ENCODE results near the gene SGF29.
"Not testable (repeated sequence)": the region's sequence is repeated elsewhere in the genome, so short reads cannot be mapped to it uniquely, and the experiment has no call there.

Gene SGF29

DNA sequence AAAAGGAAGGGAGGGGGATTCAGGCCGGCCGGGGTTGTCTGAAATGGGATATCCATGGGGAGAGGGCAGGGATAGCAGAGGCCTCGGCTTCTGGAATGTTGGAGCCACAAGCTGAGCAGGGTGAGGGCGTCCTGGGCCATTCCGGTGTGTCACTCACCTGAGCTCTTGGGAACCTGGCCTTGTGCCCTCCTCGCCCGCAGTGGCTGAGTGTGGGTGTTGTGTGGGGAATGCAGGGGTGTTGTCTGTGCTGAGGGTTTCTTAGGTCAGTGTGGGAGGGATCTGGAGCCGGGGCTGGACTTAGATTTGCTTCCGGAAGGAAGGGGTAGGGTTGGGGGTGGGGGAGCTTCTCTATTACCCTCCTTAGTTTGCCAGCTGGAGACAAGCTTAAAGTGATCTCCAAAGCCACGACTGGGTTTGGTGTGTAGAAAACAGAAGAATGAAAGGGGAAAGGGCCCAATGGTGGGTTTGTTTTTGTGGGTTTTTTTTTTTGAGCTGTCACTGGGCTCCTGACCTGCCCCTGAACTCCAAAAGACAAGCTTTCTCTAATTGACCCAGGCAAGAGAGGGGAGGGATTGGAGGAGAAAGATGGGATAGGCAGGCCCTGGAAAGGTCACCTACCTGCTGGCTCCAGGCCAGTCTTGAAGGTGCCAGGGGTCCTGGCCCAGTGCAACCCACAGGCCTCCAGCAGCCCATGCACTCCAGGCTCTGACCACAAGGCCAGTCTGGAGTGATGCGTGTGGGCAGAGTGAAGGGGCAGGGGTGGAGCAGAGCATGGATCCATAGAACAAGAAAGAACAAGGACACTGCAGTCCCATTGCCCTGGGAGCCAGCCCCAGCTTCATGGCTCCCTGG, 43.3 kb downstream of the SGF29 start, which contains the start of gene SULT1A2:
Gene SULT1A2, minus strand, starts transcription at position 211 of the 852 bp plus-strand sequence. CDS start 1,120 bp downstream, outside the sequence.
- DNase-seq, result no peak

DNA sequence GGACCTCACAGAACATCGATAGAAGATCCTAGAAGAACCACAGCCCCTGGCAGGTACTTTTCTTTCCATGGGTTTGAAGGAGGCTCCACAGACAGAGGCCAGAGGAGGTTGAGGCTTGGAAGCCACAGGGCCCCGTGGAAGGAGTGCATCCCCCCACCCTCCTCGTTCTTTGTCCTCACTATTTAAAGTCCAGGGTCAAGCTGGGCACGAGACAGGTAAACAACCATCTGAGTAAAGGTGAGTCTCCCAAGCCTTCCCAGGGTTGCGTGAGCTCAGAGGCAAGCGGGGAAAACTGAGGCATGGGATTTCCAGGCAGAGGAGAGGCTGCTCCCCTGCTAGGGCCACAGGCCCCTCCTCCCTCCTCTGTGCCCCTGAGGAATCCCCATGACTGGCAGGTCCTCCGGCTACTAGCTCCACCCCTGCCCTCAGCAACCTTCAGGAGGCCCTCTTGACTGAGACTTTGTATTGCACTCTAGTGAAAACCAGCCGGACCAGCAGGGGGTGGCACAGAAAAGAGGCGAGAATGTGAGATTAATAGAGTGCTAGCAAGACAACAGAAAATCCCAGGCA, 44.1 kb downstream of the SGF29 start:
- no peak for DNase-seq

GRCh38 chr16:28599377-28600285, 45.9 kb downstream of the SGF29 start:
- DNase-seq, result not testable (repeated sequence)

DNA sequence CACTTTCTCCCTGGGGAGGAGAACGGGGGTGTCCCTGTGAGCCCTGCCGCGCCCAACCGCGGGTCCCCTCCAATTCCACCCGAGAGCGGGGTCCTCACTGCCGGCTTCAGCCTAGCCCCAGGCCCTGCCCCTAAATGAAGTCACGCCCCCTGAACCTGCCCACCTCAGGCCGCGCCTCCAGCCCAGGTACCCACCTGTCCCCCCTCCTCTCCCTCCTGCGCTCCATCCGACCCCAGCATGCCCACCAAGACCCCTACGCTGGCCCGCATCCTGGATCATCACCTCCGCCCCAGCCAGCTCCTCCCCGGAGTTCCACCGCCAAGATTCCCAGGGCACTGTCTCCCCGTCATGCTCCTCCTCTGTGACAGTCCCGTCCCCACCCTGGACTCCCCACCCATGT, 47.2 kb downstream of the SGF29 start:
- DNase-seq, result not testable (repeated sequence)

DNA sequence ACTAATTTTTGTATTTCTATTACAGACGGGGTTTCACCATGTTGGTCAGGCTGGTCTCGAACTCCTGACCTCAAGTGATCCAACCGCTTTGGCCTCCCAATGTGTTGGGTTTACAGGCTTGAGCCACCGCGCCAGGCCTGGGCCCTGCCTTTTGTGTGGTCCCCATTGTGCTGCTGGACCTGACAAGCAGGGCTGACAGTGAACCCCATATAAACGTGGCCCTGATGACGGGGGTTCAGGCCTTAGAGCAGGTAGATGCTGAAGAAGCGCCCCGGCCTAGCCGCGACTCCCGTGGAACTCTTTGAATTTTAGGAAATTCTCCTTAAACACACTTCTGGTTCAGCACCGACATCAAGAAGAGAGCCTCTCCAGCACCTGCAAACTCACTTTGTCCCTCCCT, 47.9 kb downstream of the SGF29 start:
- DNase-seq, result not testable (repeated sequence)

DNA sequence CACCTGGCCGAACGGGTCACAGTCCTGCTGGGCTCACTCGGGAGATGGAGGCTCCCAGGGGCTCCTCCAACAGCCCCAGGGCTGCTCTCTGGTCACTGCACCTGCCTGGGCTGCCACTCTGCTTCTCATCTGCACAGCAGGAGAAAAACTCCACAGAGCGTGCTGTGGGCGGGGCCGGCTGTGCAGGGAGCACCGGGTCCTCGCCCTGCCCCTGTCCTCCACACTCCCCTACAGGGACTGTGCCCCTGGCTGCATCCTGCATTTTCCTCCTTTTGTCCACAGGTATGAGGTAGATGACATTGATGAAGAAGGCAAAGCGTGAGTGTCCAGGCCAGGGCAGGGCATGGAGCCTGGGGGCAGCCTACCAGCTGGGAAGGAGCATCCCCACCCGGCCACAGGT, 48.3 kb downstream of the SGF29 start:
- not testable (repeated sequence) for DNase-seq

DNA sequence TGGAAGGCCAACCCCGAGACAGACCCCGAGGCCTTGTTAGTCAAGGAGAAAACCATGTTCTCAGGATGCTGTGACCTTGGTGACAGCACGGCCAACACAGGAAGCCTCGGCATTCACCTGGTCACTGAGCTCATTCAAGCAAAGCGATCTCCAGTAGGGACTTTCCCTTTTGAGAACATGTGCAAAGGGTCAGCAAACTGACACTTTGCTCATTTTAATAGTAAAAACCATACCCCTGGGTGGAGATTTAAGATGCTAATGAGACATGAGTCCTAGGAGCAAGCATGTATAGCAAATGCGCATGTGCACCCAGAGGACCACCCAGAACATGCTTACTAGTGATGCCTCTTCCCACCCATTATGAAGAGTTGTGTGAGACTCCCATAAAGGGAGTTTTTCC, 48.8 kb downstream of the SGF29 start:
- DNase-seq, result no peak

GRCh38 chr16:28603381-28604185, 49.9 kb downstream of the SGF29 start:
- no peak for DNase-seq

DNA sequence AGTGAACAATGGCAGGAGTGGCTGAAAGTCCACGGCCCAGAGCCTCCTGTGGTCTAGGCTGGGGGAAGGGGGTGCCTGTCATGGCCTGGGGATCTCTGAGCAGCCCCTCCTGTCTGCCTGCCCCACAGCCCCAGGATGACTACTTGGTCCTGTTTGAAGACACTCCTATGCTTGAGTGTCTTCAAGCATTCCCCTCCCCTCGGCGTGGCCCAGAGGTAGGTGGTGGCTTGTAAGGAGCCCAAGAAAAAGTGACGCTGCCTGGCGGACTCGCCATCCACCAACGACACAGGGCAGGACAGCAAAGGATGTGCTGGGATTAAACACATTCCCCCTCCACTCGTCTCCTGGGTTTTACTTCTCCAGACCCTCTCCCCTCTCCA, 50.5 kb downstream of the SGF29 start:
- no peak for DNase-seq

DNA sequence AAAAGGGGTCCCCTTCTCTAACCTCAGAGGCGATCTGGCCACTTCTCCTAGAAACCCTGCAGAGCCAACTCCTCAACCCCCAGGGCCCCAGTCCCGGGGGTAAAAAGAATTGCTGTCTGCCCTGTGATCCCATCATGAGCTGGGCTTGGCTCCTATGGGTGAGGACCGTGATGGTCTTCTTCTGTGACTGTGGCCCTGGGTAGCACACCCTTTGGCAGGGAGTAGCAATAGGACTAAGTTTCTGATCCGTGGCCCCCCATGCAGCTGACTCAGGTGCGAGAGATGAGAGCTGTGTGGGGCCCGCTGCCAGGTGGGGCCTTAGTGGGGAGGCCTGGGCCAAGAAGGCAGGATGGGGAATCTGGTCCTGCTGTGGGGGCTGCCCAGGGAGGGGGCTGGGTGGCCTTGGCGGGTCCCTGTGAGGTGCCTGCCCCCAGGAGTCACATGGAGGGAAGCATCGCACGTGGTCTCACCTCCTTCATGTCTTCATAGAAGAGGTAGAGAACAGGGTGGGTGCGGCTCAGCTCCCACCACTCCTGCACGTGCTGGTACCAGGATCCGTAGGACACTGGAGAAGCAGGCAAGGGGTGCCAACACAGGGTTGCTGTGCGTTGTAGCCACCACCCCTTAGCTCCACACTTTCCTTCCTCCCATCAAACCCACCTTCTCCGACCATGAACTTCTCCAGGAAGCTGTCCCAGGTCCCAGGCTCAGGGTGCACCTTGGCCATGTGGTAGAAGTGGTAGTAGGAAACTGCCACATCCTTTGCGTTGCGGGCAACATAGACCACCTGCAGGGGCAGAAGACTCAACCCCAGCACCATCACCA, 52.8 kb downstream of the SGF29 start:
- no peak for DNase-seq

- no peak for DNase-seq
Observed at GRCh38 chr16:28607116-28607623, 53.5 kb downstream of the SGF29 start.

DNA sequence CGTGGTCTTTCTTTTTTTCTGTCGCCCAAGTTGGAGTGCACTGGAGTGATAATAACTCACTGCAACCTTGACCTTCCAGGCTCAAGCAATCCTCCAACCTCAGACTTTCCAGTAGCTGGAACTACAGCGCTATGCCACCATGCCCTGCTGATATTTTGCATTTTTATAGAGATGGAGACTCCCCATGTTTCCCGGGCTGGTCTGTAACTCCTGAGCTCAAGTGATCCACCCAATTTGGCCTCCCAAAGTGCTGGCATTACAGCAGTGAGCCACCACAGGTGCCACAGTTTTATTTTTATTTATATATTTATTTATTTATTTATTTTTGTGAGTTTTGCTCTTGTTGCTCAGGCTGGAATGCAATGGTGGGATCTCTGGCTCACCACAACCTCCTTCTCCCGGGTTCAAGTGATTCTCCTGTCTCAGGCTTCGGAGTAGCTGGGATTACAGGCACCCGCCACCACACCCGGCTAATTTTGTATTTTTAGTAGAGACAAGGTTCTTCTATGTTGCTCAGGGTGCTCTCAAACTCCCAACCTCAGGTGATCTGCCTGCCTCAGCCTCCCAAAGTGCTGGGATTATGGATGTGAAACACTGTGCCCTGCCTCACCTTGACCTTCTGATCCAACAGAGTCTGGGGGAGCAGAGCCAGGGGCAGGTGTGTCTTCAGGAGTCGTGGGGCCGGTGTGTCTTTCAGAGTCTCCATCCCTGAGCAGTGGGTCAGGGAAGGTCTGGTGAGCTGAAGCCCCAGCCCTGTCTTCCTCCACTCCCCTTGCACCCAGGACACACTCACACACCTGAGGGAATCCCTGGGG, 54.2 kb downstream of the SGF29 start:
- not testable (repeated sequence) for DNase-seq

DNA sequence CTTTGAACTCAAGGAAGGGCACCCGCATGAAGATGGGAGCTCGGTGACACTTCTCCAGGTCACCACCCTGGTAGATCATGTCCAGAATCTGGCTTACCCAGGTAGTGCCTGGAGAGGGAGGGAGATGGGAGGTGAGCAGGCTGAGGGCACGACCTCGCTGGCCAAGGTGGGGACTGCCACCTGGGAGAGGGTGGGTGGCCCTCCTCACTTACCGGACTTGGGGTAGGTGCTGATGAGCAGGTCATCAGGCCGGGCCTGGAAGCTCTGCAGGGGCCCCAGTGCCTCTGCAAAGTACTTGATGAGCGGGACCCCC, 54.7 kb downstream of the SGF29 start:
- DNase-seq, result not testable (repeated sequence)

GRCh38 chr16:28608867-28609596, 55.3 kb downstream of the SGF29 start:
- DNase-seq, result not testable (repeated sequence)

GRCh38 chr16:28609631-28610594, 56.2 kb downstream of the SGF29 start, which contains the start of gene SULT1A1:
Gene SULT1A1 (minus strand): TSS chr16:28610044. CDS start chr16:28608855, 1,189 bp downstream.
- no peak for DNase-seq

DNA sequence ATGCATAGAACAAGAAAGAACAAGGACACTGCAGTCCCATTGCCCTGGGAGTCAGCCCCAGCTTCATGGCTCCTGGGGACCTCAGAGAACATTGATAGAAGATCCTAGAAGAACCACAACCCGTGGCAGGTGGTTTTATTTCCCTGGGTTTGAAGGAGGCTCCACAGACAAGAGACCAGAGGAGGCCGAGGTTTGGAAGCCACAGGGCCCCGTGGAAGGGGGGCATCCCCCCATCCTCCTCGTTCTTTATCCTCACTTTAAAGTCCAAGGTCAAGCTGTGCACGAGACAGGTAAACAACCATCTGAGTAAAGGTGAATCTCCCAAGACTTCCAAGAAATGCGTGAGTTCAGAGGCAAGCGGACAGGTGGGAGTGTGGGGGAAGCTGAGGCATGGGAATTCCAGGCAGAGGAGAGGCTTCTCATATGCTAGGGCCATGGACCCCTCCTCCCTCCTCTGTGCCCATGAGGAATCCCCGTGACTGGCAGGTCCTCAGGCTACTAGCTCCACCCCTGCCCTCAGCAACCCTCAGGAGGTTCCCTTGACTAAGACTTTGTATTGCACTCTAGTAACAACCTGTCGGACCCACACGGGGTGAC, 57.0 kb downstream of the SGF29 start:
- no peak for DNase-seq

DNA sequence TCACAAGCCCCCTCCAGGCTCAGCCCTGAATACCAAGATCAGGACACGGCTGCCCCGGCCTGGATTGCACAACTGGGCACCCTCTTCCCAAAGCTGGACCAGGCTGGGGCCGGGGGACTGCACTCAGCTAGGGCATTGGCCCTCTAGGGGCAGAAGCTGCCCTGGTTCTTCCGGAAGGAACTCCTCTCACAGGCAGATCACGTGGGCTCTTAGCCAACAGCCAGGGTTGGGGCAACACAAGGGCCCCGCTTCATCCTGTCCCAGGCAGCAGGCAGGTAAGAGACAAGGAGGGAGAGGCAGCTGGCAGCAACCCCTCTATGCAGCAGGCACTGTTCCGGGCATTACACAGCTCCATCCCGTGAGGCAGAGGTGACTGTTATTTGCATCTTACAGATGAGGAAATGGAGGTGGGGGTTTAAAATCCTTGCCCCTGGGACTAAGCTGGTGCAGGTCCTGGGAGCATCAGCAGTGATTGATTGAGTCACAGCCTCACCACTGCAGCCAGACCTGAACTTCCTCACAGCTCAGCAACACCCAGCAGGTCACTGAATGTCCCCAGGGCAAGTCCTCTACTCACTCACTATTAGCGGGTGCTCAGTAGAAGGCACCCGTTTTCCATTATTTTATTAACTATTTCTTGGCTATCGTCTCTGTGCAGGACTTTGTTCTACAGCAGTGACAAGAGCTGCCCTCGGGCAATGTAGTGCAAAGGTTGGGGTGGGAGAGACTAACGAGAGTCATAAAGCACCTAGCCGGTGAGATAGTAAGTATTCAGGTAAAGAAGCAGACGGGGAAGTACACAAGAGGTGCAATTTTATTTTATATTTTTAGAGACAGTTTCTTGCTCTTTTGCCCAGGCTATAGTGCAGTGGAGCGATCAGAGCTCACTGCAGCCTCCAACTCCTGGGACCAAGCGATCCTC, 58.9 kb downstream of the SGF29 start:
- DNase-seq, result not testable (repeated sequence)
